ENCODE measurements around the gene ATP7B.
A peak's percentile ranks its signal among the peaks of the same experiment; 100 is the strongest.

DNA sequence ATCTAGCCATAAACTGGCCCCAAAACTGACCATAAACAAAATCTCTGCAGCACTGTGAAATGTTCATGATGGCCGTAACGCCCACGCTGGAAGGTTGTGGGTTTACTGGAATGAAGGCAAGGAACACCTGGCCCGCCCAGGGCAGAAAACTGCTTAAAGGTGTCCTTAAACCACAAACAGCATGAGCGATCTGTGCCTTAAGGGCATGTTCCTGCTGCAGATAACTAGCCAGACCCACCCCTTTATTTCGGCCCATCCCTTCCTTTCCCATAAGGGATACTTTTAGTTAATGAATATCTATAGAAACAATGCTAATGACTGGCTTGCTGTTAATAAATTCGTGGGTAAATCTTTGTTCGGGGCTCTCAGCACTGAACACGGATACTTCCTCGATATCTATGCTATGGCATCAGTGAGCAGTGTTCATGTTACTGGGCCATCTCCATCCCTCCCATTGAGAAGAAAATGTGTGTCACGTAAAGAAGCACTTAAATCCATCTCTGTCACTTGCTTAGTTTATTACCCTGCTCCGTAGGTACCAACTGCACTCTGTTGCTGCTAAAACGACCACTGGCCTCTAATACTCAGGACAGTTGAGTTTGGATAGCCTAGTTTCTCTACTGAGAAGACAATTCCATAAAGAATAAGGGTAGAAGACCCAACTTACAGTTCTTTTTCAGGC lies 5.3 kb downstream of the ATP7B start:
- no peak for TF ChIP-seq SUZ12 (IDR thresholded peaks at IDR 0.05)
- no peak for TF ChIP-seq SP1 (IDR thresholded peaks at IDR 0.05)
- TF ChIP-seq ZNF384 (IDR thresholded peaks at IDR 0.05), result no peak
- TF ChIP-seq LEF1 (IDR thresholded peaks at IDR 0.05; ENCODE audit: borderline replicate concordance), result no peak
- no peak for TF ChIP-seq L3MBTL2 (conservative IDR thresholded peaks at IDR 0.05)
- TF ChIP-seq ARNT (IDR thresholded peaks at IDR 0.05), result no peak
- TF ChIP-seq, protein P1, sequence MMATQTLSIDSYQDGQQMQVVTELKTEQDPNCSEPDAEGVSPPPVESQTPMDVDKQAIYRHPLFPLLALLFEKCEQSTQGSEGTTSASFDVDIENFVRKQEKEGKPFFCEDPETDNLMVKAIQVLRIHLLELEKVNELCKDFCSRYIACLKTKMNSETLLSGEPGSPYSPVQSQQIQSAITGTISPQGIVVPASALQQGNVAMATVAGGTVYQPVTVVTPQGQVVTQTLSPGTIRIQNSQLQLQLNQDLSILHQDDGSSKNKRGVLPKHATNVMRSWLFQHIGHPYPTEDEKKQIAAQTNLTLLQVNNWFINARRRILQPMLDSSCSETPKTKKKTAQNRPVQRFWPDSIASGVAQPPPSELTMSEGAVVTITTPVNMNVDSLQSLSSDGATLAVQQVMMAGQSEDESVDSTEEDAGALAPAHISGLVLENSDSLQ (IDR thresholded peaks at IDR 0.05), result peak; percentile 55
- no peak for TF ChIP-seq TARDBP (IDR thresholded peaks at IDR 0.05)
- no peak for TF ChIP-seq FOXM1 (IDR thresholded peaks at IDR 0.05; ENCODE audit: borderline replicate concordance)
- no peak for TF ChIP-seq FOXA1 (IDR thresholded peaks at IDR 0.05)
- no peak for TF ChIP-seq FOXK2 (IDR thresholded peaks at IDR 0.05)
- no peak for TF ChIP-seq ELF4 (IDR thresholded peaks at IDR 0.05)

Measured in HEK293T (cell line).